ENCODE data around the gene DDB1.
A peak's percentile ranks its signal among the peaks of the same experiment; 100 is the strongest.

Gene DDB1

DNA sequence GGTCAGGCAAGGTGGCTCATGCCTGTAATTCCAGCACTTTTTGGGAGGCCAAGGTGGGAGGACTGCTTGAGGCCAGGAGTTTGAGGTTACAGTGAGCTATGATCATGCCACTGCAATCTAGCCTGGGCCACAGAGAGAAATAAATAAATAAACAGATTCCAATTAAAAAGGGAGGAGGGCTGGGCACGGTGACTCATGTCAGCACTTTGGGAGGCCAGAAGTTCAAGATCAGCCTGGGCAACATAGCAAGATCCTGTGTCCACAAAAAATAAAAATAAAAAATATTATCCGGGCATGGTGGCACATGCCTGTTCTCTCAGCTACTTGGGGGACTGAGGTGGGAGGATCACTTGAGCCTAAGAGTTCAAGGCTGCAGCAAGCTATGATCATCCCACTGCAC lies 21.3 kb upstream of the DDB1 start:
- no peak for DNase-seq (ENCODE audit: low read depth)

DNA sequence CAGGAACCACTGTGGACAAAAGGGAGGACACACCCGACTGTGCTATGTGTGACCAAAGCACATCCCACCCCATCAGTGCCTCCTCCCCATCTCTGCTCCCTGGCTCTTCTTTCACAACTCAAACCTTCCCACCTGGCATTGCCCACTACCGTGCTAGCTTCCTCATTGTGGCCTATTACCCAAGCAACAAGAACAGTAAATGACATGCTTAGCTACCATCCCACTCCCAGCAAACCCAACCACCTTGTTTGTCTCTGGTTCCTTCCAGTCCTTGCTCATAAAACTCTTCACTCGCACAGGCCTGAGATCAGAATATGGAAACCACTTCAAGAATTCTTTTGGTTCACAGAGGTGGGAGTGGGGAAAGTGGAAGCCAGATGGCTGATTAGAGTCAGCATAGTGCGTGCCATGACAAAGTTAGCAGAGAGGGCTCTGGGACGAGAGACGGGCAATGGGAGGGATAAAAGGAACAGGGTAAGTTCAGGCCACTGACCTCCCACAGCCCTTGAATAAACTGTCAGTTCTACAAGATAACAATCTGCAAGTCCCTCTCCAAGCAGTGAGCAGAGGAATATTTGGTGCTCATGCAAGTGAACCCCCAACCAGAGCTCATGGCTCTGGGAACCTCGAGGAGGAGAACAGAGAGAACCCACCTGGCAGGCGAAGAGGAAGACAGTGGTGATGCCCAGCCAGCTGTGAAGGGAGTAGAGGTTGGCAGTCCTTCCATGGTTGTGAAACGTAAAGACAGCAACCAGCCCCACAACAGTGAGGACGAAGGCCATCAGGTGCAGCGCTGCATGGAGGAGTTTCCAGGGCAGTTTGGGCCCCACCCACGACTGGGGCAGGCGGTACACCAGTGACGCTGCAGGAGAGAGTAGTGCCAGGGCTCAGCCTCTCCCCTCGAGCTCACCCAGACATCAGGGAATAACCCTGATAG lies 20.5 kb upstream of the DDB1 start:
- no peak for DNase-seq (ENCODE audit: low read depth)

- DNase-seq (ENCODE audit: low read depth) = no peak
Observed at GRCh38 chr11:61352038-61352437, 19.1 kb upstream of the DDB1 start.

GRCh38 chr11:61350803-61351202 lies 17.9 kb upstream of the DDB1 start:
- DNase-seq (ENCODE audit: low read depth) = no peak

GRCh38 chr11:61350336-61350735 lies 17.4 kb upstream of the DDB1 start:
- DNase-seq (ENCODE audit: low read depth) = no peak

GRCh38 chr11:61349916-61350315 lies 17.0 kb upstream of the DDB1 start:
- DNase-seq (ENCODE audit: low read depth) = no peak

GRCh38 chr11:61349189-61349751 lies 16.4 kb upstream of the DDB1 start:
- DNase-seq (ENCODE audit: low read depth) = no peak

- DNase-seq (ENCODE audit: low read depth) = no peak
Observed at GRCh38 chr11:61347916-61348461, 15.1 kb upstream of the DDB1 start.

GRCh38 chr11:61345954-61346843 lies 13.3 kb upstream of the DDB1 start:
- DNase-seq (ENCODE audit: low read depth) = no peak

- no peak for DNase-seq (ENCODE audit: low read depth)
Observed at GRCh38 chr11:61345170-61345610, 12.3 kb upstream of the DDB1 start.

DNA sequence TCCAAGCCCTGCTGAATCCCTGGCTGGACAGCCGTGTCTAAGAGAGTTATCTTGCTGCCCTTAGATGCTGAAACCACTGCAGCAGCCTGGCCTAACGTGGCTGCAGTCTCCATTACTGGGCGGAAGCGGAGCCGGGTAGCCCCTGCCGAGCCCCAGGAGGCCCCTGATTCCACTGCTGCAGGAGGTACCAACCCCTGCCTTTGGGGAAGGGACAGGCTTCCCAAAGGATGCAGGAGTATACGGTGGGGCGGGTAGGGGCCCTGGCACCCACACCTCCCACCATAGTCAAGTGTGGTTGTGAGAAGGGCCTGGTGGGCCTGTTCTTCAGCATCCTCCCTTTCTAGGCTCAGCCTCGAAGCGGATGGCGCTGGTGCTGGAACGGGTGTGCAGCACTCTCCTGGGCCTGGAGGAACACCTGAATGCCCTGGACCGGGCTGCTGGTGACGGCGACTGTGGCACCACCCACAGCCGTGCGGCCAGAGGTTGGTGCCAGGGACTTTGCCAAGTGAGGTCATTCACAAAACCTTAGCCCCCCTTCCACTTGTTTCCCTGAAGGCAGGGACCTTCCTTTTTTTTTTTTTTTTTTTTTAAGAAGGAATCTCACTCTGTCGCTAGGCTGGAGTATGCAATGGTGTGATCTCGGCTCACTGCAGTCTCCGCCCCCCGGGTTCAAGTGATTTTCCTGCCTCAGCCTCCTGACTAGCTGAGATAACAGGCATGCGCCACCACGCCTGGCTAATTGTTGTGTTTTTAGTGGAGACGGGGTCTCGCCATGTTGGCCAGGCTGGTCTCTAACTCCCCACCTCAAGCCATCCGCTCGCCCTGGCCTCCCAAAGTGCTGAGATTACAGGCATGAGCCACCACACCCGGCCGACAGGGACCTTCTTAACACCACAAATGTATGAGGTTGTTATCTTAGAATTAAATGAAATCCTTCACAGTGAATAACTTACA lies 11.2 kb upstream of the DDB1 start:
- no peak for DNase-seq (ENCODE audit: low read depth)

DNA sequence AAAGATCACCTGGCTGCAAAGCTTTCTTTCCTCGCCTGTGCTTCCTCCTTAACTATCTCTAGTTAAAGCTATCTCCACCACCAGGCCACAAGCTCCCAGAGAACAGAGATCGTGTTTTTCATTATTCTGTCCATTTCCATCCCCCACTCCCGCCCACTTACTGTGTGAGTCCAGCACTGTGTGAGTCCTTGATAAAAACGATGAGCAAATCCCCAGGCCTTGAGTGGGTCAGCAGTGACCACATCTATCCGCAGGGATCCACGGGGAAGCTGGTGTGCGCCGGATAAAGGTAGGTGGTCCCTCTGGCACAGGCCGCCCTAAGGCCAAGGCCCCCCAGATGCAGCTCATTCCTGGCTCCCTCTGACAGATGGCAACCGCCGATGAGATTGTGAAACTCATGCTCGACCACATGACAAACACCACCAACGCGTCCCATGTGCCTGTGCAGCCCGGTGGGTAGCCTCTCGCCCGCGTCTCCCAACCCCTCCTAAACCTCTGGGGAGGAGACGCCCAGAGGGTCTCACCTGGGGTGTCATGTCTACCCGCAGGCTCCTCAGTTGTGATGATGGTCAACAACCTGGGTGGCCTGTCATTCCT lies 9.4 kb upstream of the DDB1 start:
- no peak for DNase-seq (ENCODE audit: low read depth)

DNA sequence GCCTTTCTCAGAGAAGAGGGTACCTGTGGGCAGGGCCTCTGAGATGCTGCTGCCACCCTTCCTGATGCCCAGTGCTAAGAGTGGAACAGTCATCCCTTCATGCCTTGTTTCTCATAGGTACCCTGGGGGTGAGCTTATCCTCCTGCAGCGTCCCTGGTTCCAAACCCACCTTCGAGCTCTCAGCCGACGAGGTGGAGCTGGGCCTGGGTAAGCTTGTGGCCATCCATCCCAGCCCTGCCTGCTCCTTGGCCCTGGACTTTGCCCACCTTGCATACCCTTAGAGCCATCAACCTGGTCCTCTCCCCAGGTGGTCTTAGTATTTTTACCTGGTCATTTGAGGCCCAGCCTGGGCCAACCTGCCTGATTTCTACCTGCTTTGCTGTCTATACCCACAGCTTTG lies 8.8 kb upstream of the DDB1 start:
- DNase-seq (ENCODE audit: low read depth) = no peak

DNA sequence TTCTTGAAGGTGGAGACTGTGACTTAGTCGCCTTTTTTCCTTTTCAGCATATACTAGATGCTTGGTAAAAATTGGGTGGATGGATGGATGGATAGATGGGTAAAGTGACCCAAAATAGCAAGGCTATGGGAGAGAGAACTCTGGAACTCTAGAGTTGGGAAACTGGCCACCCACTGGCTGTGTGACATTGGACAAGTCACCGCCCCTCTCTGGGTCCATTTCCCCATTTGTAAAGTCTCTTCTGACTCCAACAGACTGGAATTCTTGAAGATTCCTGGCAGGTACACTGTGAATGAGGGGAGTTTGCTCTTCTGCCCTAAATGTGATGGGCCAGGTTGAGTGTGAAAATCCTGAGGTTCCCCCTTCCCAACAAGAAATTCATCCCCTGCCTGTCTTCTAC lies 8.1 kb upstream of the DDB1 start:
- no peak for DNase-seq (ENCODE audit: low read depth)

- no peak for DNase-seq (ENCODE audit: low read depth)
Observed at GRCh38 chr11:61339490-61339878, 6.6 kb upstream of the DDB1 start.

- no peak for DNase-seq (ENCODE audit: low read depth)
Observed at GRCh38 chr11:61338783-61339489, 6.0 kb upstream of the DDB1 start.

DNA sequence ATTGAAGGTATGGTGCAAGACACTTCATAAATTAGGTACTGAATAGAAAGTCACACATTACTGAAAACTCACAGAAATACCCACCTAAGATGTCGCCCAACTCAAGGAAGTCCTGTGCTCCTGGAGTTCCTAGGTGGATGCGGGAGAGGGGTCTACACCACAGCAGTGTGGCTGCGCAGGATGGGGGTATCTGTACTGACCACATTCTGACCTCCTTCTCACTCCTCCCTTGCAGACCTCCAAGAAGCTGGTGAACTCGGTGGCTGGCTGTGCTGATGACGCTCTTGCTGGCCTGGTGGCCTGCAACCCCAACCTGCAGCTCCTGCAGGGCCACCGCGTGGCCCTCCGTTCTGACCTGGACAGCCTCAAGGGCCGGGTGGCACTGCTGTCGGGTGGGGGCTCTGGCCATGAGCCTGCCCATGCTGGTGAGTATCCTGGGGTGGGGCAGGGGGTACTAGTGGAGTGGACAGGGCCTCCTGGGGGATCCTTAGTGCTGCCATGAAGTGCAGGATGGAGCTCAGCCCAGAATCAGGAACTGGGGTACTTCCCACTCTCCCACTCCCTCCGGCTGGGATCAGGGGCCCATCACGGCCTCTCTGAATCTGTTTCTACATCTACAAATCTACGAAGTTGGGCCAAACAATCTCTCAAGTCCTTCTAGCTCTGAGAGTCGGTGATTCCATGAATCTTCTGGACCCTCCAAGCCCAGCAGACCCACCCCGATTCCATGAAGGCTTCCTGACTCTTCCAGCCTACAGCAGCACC lies 5.0 kb upstream of the DDB1 start:
- no peak for DNase-seq (ENCODE audit: low read depth)

DNA sequence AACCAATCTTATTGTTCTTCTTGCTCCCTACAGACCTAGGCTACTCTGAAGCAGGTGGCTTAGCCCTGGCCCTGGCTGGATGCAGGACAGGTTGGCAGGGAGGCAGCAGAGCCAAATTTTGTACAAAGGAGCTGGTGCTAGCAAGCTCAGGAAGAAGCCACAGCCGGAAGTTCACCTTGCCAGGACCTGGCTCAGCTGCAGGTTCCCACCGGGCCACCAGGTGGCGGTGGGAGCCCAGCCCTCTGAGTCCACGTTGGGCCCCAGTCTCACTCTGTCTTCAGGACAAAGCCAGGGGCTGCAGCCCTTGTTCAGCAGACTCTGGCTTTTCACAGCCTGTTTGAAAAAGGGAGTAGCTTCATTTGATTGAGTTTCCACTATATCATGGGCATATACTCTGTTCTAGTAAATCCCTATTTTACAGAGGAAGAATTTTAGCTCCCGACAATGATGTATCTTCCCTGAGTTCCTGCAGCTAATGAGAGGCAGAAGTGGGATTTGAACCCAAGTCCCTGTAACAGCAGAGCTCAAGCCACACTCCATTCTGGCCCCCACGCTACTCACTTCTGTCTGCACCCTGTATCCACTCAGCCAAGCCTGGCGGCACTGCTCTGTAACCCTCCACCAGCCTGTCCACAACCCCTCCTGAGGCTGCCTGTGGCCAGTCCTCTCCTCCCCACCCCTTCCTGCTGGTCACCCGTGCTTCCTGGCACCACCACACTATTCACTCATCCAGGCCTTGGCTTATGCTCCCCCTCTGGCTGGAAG lies 3.4 kb upstream of the DDB1 start:
- peak; percentile 69 for DNase-seq (ENCODE audit: low read depth)

DNA sequence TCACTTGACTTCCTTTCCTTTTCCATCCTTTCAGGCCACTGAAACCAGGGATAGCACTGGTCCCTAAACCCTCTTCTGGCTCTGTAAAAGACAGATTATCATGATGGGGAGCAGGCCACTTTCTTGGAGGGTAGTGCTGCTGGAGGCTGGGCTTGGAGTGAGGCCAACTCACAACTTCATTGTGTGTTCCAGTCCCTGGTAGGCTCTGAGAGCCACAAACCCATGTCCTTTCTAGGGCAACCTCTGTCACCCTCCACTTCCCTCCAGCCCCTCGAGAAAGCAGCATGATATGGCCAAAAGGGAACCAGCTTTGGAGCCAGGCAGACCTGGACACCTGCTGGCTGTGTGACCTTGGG lies 2.4 kb upstream of the DDB1 start:
- no peak for DNase-seq (ENCODE audit: low read depth)
